HG03175 (cell line): ENCODE measurements around the gene ADCY3.

Experiments
- ATAC-seq: cut with Tn5 transposase; IDR thresholded peaks from one replicate; pipeline ENCODE4 v1.9.1; 2021; ENCODE audit warnings: mild to moderate bottlenecking, moderate library complexity; ENCODE audit not compliant: unreplicated experiment

ADCY3 gene

DNA sequence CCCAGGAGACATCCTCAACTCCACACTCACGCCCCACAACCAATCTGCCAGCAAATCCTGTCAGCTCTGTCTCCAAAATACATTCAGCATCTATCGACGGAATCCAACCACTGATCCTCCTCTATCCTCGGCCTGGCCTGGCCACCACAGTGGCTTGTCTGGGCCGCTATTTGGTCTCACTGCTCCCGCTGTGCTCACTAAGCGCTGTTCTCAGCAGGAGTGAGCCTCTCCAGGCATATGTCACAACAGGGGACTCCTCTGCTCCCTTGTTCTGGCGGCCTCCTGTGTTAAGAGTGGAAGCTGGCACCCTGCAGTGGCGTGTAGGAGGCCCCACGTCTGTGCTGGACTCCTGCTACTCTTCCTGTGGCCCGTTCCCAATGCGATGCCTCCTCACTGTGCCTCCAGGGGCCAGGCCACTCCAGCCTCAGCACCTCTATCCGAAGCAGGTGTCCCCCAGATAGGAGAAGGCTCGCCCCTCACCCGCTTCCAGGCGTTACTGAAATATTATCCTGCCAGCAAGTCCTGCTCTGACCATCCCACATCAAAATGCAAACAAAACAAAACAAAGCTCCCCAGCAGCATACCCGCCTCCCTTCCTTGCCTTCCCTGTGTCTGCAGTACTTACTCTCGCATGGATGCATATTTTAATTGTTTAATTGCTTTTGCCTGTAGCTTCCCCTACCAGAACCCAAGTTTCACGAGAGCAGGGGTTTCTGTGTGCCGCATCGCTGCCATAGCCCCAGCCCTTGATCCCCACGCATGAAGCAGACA is 86.9 kb downstream of the ADCY3 start:
- ATAC-seq = no peak

- no peak for ATAC-seq
Observed at GRCh38 chr2:24832521-24832920, 87.5 kb downstream of the ADCY3 start.

GRCh38 chr2:24832073-24832461 is 88.0 kb downstream of the ADCY3 start:
- ATAC-seq = no peak

GRCh38 chr2:24831221-24832072 is 88.6 kb downstream of the ADCY3 start:
- no peak for ATAC-seq

DNA sequence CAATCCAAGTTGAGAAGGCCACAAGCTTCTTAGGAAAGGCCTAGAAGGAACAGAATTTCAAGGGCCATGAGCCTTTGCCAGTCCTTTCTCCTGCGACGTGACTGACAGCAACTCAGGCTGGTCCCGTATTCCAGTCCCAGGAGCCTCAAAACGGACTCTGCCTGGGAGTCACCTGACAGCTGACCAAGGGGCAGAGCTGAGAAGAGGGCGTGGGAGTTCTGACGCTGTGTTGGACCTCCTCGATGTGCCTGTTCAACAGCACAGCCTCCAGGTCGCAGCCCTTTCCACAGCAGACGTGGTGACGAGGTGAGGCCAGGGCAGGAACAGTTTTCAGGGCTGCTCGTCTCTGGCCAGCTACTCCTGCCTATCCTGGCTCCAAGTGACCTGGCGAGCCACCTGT is 89.3 kb downstream of the ADCY3 start:
- ATAC-seq = no peak

- no peak for ATAC-seq
Observed at GRCh38 chr2:24830351-24830750, 89.7 kb downstream of the ADCY3 start.

GRCh38 chr2:24828238-24828996 is 91.6 kb downstream of the ADCY3 start:
- ATAC-seq = no peak

DNA sequence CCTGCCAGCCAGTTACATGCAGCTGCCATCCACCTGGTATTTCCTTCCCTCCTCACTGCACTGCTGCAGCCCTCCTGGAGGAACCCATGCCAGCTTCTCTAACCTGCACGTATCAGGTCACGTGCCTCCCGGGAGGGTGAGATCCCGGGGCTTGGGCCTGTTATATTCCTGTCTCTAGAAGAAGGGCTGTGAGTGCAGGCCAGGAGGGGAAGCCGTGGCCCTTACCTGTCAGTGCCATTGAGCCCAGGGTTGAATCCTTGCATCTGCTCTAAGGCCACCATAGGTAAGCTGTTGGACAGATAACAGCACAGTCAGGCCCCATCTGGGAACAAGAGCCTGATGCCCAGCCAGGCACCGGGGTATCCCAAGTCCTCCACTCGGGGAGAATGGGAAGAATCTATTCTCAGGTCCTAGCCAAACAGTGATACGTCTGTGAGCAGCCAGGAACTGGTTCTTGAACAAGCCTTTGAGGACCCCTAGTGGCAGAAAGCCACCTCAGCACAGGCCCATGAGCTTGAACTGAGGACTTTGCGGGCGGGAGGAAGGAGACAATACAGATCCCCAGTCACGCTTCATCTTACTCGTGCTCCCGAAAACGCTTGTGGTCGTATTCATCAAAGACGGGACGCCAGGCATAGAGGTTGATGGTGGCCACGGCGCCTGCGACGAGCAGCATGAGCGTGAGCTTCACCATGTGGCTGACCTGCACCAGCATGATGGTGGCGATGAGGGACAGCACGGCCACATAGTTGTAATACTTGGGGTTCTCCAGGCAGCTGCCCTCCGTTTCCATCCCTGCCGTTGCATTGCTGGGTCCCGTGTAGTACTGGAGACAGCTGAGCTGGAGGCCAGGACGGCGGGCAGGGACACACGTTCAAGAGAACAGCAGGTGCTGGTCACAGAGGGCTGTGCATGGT is 92.5 kb downstream of the ADCY3 start:
- peak; percentile 69 for ATAC-seq

DNA sequence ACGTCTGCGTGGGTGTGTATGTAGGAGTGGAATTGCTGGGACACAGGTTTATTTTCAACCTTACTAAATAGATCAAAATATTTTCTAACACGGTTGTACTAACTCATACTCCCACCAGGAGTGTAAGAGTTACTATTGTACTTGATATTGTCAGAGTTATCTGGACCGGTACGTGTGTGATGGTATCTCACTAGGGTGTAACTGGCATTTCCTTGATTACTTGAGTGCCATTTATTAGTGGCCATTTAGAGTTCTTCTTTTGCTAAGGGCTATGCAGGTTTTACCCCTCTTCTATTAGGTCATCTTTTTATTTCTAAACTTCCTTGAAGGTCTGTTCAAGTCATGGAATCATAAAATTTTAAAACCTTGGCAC is 93.3 kb downstream of the ADCY3 start:
- ATAC-seq = no peak

GRCh38 chr2:24825883-24826772 is 93.9 kb downstream of the ADCY3 start:
- no peak for ATAC-seq

GRCh38 chr2:24824966-24825882 is 94.8 kb downstream of the ADCY3 start:
- no peak for ATAC-seq

GRCh38 chr2:24824071-24824588 is 95.9 kb downstream of the ADCY3 start:
- ATAC-seq = no peak

- ATAC-seq = no peak
Observed at GRCh38 chr2:24822049-24822706, 97.9 kb downstream of the ADCY3 start.

DNA sequence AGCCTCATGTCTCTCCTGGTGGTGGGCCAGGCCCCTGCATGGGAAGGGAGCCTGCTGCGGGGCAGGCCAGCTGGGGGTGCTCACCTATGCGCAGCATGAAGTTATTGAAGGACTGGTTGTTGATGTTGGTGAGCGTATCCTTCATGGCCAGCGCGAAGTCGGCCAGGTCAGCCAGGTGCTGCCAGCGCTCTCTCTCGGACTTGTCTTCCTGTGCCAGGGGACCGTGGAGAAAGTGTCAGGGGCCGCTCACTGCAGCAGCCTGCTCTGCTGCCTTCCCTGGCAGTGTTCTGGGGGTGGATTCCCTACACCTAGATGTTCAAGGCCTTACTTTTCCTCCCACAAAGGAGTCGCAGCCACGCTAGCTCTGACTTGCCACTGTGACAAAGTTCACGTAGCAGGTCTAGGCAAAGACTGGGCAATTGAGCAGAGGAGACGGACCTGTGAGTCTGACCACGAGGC is 98.6 kb downstream of the ADCY3 start:
- ATAC-seq = no peak

DNA sequence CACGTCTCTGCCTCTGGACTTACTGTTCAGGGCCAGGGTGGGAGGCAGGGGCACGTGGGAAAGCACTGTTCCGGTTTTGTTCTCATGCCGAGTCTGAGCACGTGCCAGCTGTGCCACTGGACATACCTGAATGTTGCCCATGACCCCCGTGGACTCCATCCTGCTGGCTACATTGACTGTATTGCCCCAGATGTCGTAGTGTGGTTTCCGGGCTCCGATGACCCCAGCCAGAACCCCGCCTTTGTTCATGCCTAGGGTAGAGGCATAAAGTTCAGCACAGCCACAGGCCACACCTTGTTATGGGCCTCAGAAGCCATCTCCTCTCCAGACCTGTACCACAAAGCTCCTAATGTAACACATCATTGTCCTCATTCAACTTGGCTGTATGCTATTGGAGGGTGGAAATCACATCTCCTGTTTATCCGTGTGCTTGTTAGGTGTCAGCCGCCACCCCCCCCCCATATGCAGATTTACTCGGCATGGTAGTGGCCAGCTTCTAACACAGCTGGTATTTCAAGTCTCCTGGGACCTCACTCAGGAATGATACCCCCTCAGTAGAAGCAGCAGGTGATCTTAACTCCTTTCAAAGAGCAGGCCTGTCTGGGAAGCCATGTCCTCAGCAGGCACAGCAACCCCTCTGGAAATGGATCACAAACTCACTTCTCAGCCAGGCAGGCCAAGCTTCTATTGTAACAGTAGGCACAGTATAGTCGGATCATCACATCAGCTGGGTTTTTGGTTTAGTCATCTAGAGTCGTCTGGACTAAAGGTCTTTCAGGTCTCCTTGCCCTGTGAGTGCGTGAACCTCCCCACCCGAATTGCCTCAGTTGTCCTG is 99.2 kb downstream of the ADCY3 start:
- no peak for ATAC-seq

DNA sequence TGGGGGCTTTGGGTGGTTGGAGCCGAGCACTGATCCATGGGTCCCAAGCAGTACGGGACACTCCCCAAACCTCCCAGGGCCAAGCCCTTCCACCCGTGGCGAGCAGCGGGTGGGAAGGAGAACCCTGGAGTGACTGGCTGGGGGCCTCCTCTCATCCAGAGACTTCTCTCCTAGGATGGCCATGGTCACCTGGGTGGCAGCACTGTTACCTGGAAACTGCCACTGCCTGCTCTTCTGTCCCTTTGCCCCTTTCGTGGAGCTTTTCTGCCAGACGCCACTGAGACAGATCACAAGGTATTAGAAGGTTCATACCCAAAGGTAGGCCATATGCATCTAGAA is 99.9 kb downstream of the ADCY3 start:
- ATAC-seq = no peak
